Neural progenitor cell (in vitro differentiated cells): ENCODE results near the gene SPTA1.

Source experiments
- CTCF ChIP-seq: fragments of 200-600 bp; sonication (generic); IDR thresholded peaks from 2 replicates; pipeline ENCODE4 v1.5.1; 2017; ENCODE audit warnings: antibody characterized with exemption, mild to moderate bottlenecking
- EZH2 ChIP-seq: fragments of 200-600 bp; sonication (generic); IDR thresholded peaks from 2 replicates; pipeline ENCODE4 v1.6.1; 2017; ENCODE audit warnings: antibody characterized with exemption, mild to moderate bottlenecking, moderate library complexity
- EZH2phosphoT487 ChIP-seq: fragments of 200-600 bp; sonication (generic); IDR thresholded peaks from 2 replicates; pipeline ENCODE4 v1.6.1; 2017; ENCODE audit warnings: antibody characterized with exemption

- TF ChIP-seq EZH2phosphoT487 = no peak
- TF ChIP-seq CTCF = no peak
- no peak for TF ChIP-seq EZH2
These were observed 19.6 kb upstream of the SPTA1 start for GRCh38 chr1:158706096-158706495.
